Endothelial cell of umbilical vein (primary cell): ENCODE results near the gene PLEKHJ1. TPM values are rescaled to one million over a fixed set of nuclear protein-coding genes. Genes with fewer than 3 reads are reported as not detected.
A peak's percentile ranks its signal among the peaks of the same experiment; 100 is the strongest.

Source experiments
- BruUV-seq: library from RNA; stranded (reverse); fragments of 400-500 nt; replicated peaks from 2 replicates; lab custom pipeline; 2021; lab: Mats Ljungman, UMichigan
- CTCF ChIA-PET: fragments of 300-600, 350-600 bp; sonication (Branson Sonifier 250); formaldehyde crosslinking; loops from one replicate; lab custom pipeline; 2021; ENCODE audit warnings: antibody characterized with exemption, inconsistent platforms; lab: Charles Lee
- POLR2A ChIA-PET: fragments of 300-600, 350-600 bp; sonication (Branson Sonifier 250); formaldehyde crosslinking; loops from one replicate; lab custom pipeline; 2021; ENCODE audit warnings: antibody characterized with exemption, inconsistent platforms; lab: Charles Lee
- DNase-seq: peaks from one replicate; pipeline ENCODE4 v3.0.0-alpha.2; 2011; ENCODE audit warnings: low read depth, low spot score
- FAIRE-seq: peaks from 2 replicates; lab custom pipeline; 2011; peaks lifted over from hg19 to GRCh38; lab: Jason Lieb, UNC
- H2AFZ ChIP-seq: 2 replicates; pipeline ENCODE4 v1.6.0; 2012; ENCODE audit warnings: low read depth, low read length, control low read depth, inconsistent platforms
- H3K27ac ChIP-seq: 2 replicates; pipeline ENCODE4 v1.5.1; 2011; ENCODE audit warnings: low read depth, mild to moderate bottlenecking, control low read depth, low read length, moderate library complexity; ENCODE audit not compliant: insufficient read depth
- H3K27me3 ChIP-seq, 2 experiments: 2 replicates each; pipeline versions ENCODE4 v1.6.0 to v1.6.1; 2011; ENCODE audit warnings: low read length in 2 of 2, mixed read lengths in 1 of 2; ENCODE audit not compliant: control insufficient read depth in 2 of 2, insufficient read depth in 2 of 2
- H3K36me3 ChIP-seq, 2 experiments: 2 replicates in 1 of 2; 3 replicates in 1 of 2; pipeline ENCODE4 v1.5.1; 2011; ENCODE audit warnings: low read length in 2 of 2, mild to moderate bottlenecking in 1 of 2, moderate library complexity in 1 of 2; ENCODE audit not compliant: control insufficient read depth in 2 of 2, insufficient read depth in 2 of 2; ENCODE audit errors: extremely low read depth in 1 of 2
- H3K4me1 ChIP-seq: 3 replicates; pipeline ENCODE4 v1.5.1; 2011; ENCODE audit warnings: mild to moderate bottlenecking, low read length; ENCODE audit not compliant: control insufficient read depth, insufficient read depth; ENCODE audit errors: extremely low read depth
- H3K4me2 ChIP-seq: 2 replicates; pipeline ENCODE4 v1.6.1; 2011; ENCODE audit warnings: low read length, control low read depth, mixed read lengths; ENCODE audit not compliant: insufficient read depth
- H3K4me3 ChIP-seq, 3 experiments: fragments of 200-600 bp in 1 of 3; sonication (generic), shearing (Covaris generic) in 1 of 3; replicated peaks in 1 of 3; 2 replicates each; pipeline ENCODE4 v1.5.1; 2011 to 2016; ENCODE audit warnings: control low read depth in 3 of 3, low read length in 3 of 3, mild to moderate bottlenecking in 2 of 3, inconsistent platforms in 1 of 3, low read depth in 1 of 3, moderate library complexity in 1 of 3; ENCODE audit not compliant: insufficient read depth in 1 of 3
- H3K79me2 ChIP-seq: 2 replicates; pipeline ENCODE4 v1.6.0; 2012; ENCODE audit warnings: low read length, inconsistent platforms; ENCODE audit not compliant: control insufficient read depth, insufficient read depth
- H3K9ac ChIP-seq: replicated peaks from 2 replicates; pipeline ENCODE3; 2011; ENCODE audit warnings: low read length, control low read depth; ENCODE audit not compliant: insufficient read depth; ENCODE audit errors: extremely low read depth
- H3K9me1 ChIP-seq: replicated peaks from 3 replicates; pipeline ENCODE4 v1.6.0; 2011; ENCODE audit warnings: mild to moderate bottlenecking, low read length; ENCODE audit not compliant: control insufficient read depth, insufficient read depth; ENCODE audit errors: extremely low read depth
- H3K9me3 ChIP-seq: replicated peaks from 2 replicates; pipeline ENCODE4 v1.5.1; 2012; ENCODE audit warnings: low read length, inconsistent platforms; ENCODE audit not compliant: control insufficient read depth, insufficient read depth
- H4K20me1 ChIP-seq: replicated peaks from 2 replicates; pipeline ENCODE3; 2011; ENCODE audit warnings: mild to moderate bottlenecking, low read length; ENCODE audit not compliant: control insufficient read depth, insufficient read depth; ENCODE audit errors: extremely low read depth
- EZH2 ChIP-seq: IDR thresholded peaks from 2 replicates; pipeline ENCODE4 v1.6.1; 2012; ENCODE audit warnings: borderline replicate concordance, low read depth, mild to moderate bottlenecking, moderate library complexity, low read length, inconsistent platforms; ENCODE audit not compliant: severe bottlenecking
- GATA2 ChIP-seq: IDR thresholded peaks from 2 replicates; pipeline ENCODE4 v1.7.0; 2011; ENCODE audit warnings: low read depth, mild to moderate bottlenecking, moderate library complexity, mixed read lengths, low read length; ENCODE audit not compliant: insufficient read length, insufficient read depth
- POLR2A ChIP-seq: IDR thresholded peaks from 2 replicates; pipeline ENCODE4 v1.6.1; 2012; ENCODE audit warnings: low read depth, mild to moderate bottlenecking, control low read depth, low read length
- POLR2AphosphoS5 ChIP-seq: IDR thresholded peaks from 2 replicates; pipeline ENCODE4 v1.6.1; 2012; ENCODE audit warnings: low read depth, mild to moderate bottlenecking, control low read depth, low read length, moderate library complexity; ENCODE audit not compliant: insufficient read depth
- dilution Hi-C: fragments of 300-500 bp; cut with MboI; formaldehyde crosslinking; loops from one replicate; pipeline ENCODE4 v1.15.0; 2019; ENCODE audit warnings: low sequenced_read_pairs; ENCODE audit not compliant: extremely low pct_ligation_motif_present
- intact Hi-C: fragments of 100-400 bp; cut with micrococcal nuclease; formaldehyde crosslinking; loops from one replicate; pipeline ENCODE4 v1.10.0; 2022
- polyA plus RNA-seq, 4 experiments: library from polyadenylated mRNA; depleted of rRNA in 3 of 4; stranded (reverse) in 3 of 4; unstranded in 1 of 4; fragments of >200 nt; gene quantifications; 2 replicates each; pipeline versions ENCODE4 v1.2.1 to v1.2.3, GENCODE V29; 2011 to 2012; ENCODE audit warnings: missing spikeins in 1 of 4
- total RNA-seq: library from RNA; stranded (reverse); gene quantifications from 2 replicates; pipeline ENCODE4 v1.2.3, GENCODE V29; 2021

PLEKHJ1 gene
- total and polyA plus RNA-seq, 2 donors (not counting 3 experiments of a cell fraction or from before 2014, with no cell fraction given), result 82.4 to 115 TPM

DNA sequence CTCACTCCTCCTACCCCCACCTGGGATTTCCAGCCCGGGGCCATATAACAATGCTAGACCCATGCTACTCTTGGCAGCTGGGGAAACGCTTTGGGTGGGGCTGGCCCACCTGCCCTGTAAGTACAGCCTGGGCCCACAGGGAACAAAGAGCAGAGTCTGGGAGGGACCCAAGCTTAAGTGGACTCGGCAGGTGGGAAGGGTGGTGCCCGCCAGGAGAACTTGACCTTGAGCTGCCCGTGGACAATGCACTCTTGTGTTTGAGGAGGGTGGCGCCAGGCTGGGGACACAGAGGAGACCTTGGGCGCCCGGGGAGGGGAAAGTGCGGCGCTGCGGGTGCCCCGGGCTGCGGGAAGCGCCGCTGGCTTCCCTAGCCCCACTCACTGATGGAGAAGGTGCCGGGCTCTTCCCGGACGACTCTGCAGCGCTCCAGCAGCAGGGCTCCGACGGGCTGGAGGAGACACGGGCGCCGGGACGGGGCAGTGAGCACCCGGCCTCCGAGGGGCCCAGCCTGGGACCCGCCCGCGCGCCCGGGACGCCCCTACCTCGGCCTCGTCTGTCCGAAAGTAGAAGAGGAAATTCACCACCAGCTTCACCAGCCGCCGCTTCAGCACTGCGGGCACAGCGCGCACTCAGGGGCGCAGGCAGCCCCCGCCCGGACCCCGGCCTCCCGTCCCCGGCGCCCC lies 607 bp downstream of the PLEKHJ1 start:
- no peaks in the 10 kb centered on the region for H4K20me1 ChIP-seq
- dilution Hi-C loops, result no loop called here
- peaks cover 0 to 17% of the 10 kb centered on the region in 2 experiments for H3K36me3 ChIP-seq
- H3K4me2 ChIP-seq, result peak overlapping the region; percentile 86
- no peak overlapping the region for H2AFZ ChIP-seq
- peaks cover 32% of the 10 kb centered on the region for H3K4me1 ChIP-seq
- ChIA-PET CTCF (interaction anchor here (0.7 to 1.8 kb wide), 10 partner anchors 14 to 377 kb away, joined by 3 to 16 read pairs (median 7); partner anchors contain the start of gene AMH), POLR2A (interaction anchor here (0.5 kb wide), 1 partner anchor 389 kb away, joined by 3 read pairs; no protein-coding TSS in a partner anchor)
- intact Hi-C loops, result loop anchor here (1.0 to 5.0 kb wide), 10 partner anchors 19 to 802 kb away; partner anchors contain the start of gene TIMM13
- H3K27ac ChIP-seq, result peak overlapping the region; percentile 27
- no peaks in the 10 kb centered on the region for H3K9me1 ChIP-seq
- peak; percentile 76 for FAIRE-seq
- peaks cover 59% of the 10 kb centered on the region for H3K79me2 ChIP-seq
- H3K9ac ChIP-seq, result peak overlapping the region; percentile 67
- H3K27me3 ChIP-seq, result no peaks in the 10 kb centered on the region
- DNase-seq, result no peak
- TF ChIP-seq EZH2 (no peak), POLR2AphosphoS5 (no peak), POLR2A (peak; percentile 43)
- H3K4me3 ChIP-seq, result peak overlapping the region; percentile 56 to 86 (median 80)
- no peaks in the 10 kb centered on the region for H3K9me3 ChIP-seq
- BruUV-seq, result no TSS peak

DNA sequence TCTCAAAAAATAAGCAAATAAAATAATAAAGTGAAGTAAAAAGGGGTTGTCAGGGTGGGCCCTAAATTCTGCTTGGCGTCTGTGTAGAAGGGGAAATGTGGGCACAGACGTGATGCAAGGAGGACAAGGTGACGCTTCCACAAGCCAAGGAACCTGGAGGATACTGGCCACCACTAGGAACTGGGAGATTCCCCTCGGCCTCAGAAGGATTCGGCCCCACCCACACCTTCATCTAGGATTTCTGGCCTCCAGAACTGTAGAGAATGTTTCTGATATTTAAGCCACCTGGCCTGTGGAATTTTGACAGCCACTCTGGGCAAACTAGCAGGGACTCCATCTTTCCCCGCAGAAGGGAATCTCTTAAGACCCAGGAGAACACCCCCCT lies 1.1 kb downstream of the PLEKHJ1 start:
- Histone ChIP-seq H3K9ac (peak overlapping the region; percentile 67), H3K9me3 (no peaks in the 10 kb centered on the region), H2AFZ (no peak overlapping the region), H4K20me1 (no peaks in the 10 kb centered on the region), H3K36me3 (peaks cover 0 to 20% of the 10 kb centered on the region in 2 experiments), H3K27me3 (no peaks in the 10 kb centered on the region), H3K4me1 (peaks cover 26% of the 10 kb centered on the region), H3K4me3 (peak overlapping the region; percentile 56 to 86 (median 80)), H3K27ac (peak overlapping the region; percentile 27), H3K4me2 (peak overlapping the region; percentile 86), H3K79me2 (peaks cover 54% of the 10 kb centered on the region), H3K9me1 (no peaks in the 10 kb centered on the region)
- DNase-seq, result no peak
- intact Hi-C loops (loop anchor here (5.0 kb wide), 2 partner anchors 307 to 802 kb away; no protein-coding TSS in a partner anchor), dilution Hi-C loops (no loop called here)
- CTCF ChIA-PET, result interaction anchor here (1.3 to 1.8 kb wide), 5 partner anchors 27 to 81 kb away, joined by 6 to 16 read pairs (median 11); no protein-coding TSS in a partner anchor
- peak; percentile 8 for FAIRE-seq
- BruUV-seq, result no TSS peak
- no peak for TF ChIP-seq GATA2
- POLR2A ChIA-PET, result no interaction called here
